ENCODE measurements around the gene PDE4B.

Gene PDE4B

DNA sequence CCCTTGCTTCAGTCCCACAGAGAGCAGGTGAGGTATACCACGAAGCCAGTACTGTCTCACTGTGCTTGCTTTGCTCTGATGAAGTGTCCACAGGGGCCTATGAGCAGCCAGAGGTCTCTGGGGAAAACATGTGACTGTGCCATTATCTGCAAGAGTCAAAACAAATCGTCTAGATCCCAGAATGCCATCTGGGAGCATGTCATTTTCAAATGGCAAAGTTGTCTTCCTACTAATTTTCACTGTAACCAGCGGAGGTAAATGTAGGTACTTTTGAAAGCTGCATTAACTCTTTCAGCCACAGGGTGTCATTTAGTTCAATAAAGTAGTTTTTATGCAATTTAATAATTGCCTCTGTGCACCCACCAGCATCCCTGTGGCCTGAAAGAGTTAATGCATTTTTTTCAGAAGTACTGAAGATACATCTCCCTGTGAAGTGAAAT, 567.6 kb downstream of the PDE4B start:
- no peak for DNase-seq (ENCODE audit: low read depth)

DNA sequence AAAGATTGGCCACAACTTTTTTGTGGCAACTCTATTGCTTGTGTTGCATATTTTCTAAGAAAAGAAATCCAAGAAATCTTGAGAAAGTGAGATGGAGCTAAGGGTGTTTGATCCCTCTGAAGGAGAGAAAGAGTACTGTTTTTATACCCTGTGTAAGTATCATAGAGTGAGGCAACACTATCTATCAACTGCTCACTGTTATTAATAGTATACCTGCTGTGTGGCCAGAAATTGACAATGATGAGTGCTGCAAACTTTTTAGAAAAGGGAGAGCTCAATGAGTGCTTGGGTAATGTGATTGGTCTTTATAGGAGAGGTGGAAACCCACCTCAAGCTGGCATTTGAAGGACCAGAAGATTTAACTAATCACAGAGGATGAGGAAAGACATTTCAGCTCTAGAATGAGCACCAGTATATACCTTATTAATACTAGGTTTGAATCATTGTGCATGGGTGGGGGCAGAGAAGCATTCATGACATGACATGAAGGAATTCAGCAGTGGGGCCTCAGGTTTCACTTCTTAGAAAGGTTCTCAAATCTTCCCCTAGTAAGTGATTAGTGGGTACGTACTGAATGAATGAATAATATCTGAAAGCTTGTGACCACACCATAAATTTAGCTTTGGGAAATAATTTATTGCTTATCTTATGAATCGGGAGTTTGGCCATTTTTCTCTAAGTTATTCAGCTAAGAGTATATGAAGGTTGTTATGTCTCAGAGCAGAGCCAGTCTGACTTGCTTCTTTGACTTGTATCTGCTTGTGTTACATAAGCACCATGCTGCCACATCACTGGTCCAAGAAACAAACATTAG, 572.1 kb downstream of the PDE4B start:
- no peak for DNase-seq (ENCODE audit: low read depth)

DNA sequence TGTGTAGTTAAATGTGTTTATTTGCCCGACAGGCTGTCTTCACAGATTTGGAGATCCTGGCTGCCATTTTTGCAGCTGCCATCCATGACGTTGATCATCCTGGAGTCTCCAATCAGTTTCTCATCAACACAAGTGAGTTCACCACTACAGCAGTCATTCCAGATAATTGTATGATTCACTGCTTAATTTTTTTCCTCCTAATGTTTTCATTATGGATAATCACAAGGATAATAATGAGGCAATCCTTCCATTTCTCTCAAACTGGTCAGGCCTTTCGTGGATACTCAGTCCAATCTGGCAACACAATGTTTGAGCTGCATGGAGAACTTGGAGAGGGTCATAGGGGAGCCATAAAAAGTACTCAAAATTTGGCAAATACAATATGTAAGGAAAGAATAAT, 572.9 kb downstream of the PDE4B start:
- DNase-seq (ENCODE audit: low read depth): no peak

DNA sequence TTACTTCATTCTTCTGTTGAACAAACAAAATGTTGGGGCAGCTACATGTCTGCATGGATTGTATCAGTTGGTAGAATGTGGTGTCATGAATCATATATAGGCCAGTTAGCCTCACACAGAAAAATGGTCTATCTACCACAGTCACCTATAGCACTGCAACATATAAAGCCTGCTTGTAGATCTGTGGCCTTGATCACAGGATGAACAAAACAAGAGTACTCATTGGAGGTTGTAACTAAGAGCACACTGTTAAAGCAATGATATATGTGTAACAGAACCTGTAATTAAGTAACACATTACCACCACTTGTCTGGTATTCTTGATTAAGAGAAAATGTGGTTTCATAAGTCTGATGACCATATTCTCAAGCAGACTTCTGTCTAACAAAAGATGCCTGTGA, 573.9 kb downstream of the PDE4B start:
- DNase-seq (ENCODE audit: low read depth): no peak

DNA sequence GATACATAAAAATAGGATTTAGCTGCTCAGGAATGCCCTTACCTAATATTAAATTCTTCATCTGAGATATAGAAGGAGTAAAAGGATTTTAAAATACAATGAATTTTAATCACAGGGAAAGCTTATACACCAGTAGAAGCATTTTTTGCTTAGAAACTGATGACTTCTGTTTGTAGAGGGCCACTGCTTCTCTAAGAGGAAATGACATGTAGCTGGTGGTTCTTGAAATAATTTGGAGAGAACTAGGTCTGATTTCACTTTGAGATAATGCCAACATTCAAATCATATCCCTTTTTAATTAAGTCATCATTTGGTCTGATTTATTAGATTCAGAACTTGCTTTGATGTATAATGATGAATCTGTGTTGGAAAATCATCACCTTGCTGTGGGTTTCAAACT, 574.7 kb downstream of the PDE4B start:
- no peak for DNase-seq (ENCODE audit: low read depth)

DNA sequence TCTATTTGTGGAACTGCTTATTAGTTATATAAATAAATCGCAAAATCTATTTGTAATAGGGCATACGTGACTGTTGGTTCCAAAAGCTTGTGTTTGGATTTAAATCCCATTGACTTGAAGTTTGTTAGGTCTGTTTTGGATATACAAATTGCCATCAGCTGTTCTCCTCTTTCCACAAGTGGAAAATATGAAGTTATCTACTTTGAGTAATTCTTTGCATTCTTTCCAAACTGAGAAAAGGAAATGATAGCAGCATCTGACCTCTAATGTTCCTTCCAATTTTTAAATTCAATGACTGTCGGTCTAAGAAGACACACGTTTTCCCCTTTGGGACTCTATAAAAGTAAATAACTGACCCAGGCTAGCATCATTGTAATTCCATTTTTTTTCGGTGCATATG, 575.6 kb downstream of the PDE4B start:
- no peak for DNase-seq (ENCODE audit: low read depth)

DNA sequence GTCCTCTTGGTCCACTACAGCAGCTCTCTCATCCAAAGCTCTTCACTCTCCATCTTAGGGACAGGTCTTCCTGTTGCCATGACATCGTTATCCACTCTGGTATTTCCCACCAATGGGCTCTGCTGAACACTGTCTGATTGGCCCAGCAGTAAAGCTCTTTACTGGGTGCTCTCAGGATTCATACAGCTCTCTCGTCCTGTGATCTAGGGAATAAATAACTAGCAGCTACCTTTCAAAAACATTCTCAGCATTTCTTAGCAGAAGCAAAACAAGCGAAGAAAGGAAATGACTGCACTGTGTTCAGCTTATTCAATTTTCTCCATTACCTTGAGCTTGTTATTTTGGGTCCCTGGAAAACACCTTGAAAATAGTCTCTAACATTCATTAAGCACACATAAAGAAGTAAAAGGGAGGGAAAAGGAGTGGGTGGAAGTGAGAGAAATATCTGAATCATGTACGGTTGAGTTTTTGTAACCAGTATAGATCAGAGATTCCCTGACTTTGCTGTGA, 577.8 kb downstream of the PDE4B start:
- no peak for DNase-seq (ENCODE audit: low read depth)

DNA sequence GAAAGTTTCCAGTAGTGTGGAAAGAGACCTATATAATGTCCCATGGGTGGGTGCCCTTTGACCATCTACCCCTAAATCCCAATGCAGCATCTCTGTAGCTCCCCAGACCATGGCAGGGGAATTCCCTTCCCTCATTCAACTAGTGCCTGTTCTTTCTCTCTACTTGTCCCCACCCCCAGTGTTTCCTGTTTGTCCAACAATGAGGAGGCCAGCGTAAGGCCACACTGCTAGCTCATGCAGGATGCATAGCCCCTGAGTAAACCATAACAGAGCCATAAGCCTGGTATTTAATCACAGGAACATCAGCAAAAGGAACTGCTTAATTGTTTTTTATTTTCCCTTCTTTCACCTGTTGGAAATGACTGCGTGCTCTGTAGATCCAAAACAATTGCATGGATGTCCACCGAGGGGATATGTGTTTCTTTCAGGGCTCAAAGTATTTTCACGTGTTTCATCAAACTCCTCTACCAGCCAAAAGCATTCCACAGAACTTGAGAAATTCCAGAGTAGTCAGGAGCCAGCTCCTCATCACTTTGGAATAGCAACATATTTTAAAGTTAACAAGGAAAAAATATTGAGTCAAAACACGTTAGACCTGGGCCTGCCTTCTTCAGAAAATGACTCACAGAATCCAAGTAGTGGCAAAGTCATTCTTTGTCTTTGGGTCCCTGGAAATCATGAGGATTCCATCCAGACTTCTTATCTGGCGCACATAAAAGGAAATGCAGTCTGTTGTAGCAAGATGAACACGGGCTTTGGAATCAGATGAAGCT, 578.7 kb downstream of the PDE4B start:
- no peak for DNase-seq (ENCODE audit: low read depth)

DNA sequence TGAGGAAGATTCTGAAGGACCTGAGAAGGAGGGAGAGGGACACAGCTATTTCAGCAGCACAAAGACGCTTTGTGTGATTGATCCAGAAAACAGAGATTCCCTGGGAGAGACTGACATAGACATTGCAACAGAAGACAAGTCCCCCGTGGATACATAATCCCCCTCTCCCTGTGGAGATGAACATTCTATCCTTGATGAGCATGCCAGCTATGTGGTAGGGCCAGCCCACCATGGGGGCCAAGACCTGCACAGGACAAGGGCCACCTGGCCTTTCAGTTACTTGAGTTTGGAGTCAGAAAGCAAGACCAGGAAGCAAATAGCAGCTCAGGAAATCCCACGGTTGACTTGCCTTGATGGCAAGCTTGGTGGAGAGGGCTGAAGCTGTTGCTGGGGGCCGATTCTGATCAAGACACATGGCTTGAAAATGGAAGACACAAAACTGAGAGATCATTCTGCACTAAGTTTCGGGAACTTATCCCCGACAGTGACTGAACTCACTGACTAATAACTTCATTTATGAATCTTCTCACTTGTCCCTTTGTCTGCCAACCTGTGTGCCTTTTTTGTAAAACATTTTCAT, 579.9 kb downstream of the PDE4B start:
- DNase-seq (ENCODE audit: low read depth): no peak

DNA sequence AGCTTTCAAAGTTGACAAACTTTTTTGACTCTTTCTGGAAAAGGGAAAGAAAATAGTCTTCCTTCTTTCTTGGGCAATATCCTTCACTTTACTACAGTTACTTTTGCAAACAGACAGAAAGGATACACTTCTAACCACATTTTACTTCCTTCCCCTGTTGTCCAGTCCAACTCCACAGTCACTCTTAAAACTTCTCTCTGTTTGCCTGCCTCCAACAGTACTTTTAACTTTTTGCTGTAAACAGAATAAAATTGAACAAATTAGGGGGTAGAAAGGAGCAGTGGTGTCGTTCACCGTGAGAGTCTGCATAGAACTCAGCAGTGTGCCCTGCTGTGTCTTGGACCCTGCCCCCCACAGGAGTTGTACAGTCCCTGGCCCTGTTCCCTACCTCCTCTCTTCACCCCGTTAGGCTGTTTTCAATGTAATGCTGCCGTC, 580.5 kb downstream of the PDE4B start:
- DNase-seq (ENCODE audit: low read depth): no peak

DNA sequence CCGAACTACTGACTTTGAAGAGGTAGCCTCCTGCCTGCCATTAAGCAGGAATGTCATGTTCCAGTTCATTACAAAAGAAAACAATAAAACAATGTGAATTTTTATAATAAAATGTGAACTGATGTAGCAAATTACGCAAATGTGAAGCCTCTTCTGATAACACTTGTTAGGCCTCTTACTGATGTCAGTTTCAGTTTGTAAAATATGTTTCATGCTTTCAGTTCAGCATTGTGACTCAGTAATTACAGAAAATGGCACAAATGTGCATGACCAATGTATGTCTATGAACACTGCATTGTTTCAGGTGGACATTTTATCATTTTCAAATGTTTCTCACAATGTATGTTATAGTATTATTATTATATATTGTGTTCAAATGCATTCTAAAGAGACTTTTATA, 581.5 kb downstream of the PDE4B start:
- no peak for DNase-seq (ENCODE audit: low read depth)

DNA sequence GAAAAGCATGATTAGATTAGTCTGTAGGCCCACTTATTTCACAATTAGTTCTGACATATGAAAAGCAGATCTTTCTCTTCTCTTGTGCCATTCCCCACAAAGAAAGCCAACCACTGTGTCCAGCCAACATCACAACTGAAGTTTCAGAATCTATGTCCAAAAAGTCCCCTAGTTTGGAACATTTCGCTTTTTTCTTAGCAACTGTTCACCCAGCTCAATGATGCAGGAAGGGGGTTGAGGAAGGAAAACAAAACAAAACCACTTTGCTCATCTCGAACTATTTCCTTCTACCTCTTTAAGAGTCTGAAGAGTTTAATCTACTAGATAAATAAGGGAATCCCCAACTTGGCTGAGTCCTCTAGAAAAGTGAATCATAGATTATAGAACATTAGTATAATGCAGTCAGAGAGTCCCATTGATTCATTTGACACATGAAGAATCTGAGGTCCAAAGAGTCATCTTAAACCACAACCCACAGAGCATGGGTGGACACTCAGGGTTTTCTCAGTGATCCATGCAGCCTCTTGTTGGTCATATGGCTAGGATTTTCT, 581.9 kb downstream of the PDE4B start:
- no peak for DNase-seq (ENCODE audit: low read depth)

DNA sequence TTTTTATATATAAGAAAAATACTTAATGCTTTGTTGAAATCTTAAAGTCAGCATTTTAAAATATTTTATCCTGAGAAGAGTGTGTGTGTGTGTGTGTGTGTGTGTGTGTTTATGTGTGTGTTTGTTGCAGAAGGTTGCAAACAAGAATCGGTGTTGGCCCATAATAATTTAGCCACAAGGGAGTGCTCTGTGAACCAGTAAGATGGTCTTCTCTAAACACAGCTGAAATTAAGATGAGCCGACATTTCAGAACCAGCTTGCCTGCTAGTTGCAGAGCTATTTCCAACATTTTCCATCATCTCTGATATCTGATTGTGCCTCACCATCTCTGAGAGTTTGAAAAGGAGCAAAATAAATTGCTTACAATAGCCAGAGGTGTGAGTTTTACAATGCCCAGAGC, 582.4 kb downstream of the PDE4B start:
- no peak for DNase-seq (ENCODE audit: low read depth)

DNA sequence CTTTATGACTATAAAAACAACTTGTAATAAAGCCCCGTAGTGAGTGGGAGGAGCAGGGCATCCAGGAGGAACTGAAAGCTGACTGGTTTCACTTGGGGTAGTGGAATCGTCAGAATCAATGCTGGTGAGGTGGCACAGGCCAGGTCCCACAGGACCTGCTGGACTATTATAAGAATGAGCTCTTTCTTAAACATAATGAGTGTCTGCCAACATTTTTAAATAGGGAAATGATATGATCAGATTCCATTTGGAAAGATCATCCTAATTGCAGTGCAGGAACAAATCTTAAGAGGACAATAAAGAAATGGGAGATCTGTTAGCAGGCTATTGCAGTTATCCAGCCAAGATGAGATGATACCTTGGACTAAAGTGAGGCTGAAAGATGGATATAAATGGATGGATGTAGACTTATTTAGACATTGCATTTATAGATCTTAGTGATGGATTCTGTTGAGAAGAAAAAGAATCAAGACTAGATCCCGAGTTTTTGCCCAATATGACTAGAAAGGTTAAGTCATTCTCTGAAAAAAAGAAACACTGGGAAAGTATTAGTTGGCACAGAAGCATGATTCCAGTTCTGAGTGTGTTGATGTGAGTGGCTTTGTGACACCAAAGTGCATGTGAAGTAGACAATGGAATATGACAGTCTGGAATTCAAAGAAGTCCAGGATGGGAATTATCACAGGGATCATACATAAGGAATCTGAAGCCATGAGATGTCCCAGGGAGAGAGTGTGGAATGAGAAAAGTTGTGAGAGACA, 587.9 kb downstream of the PDE4B start:
- DNase-seq (ENCODE audit: low read depth): no peak

DNA sequence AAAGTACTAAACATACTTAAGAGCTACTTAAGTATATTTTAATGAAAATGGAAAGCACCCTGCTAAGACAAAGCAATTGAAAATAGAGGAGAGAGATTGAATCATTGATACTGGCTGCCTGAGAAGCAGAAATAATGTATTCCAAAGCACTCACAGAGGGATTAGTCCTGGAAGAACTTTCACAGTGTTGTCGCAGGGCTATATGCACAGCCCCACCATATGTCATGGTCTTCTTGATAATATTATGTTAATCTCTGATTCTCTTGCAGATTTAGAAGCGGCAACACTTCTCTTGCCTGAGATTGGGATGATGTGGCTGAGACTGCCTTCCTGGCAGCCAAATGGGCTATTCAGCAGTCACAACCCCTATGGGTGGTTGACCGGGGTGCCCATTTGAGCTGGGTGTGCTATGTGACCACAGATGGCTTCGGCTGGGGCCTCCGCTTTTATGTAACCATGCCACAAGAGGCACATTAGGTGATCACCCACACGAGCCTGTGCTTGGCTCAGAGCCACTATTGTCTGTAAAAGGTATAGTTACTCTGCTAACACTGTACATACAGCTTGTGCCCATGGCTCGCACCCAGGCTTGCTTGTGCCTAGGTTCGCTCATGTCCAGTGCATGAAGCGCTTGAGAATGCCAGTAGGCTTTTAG, 589.1 kb downstream of the PDE4B start:
- no peak for DNase-seq (ENCODE audit: low read depth)

DNA sequence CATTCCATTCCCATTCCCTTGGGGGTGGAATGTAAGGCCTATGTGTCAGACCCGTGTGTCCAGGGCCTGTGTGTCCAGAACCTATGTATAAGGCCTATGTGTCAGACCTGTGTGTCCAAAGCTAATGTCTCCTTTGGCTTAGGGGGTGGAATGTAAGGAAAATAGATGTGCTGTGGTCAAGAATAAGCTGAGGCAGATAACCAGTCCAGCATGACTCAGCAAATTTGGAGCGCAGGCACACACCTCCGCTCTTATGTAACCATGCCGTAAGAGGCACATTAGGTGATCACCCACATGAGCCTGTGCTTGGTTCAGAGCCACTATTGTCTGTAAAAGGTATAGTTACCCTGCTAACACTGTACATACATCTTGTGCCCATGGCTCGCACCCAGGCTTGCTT, 590.5 kb downstream of the PDE4B start:
- DNase-seq (ENCODE audit: low read depth): no peak

DNA sequence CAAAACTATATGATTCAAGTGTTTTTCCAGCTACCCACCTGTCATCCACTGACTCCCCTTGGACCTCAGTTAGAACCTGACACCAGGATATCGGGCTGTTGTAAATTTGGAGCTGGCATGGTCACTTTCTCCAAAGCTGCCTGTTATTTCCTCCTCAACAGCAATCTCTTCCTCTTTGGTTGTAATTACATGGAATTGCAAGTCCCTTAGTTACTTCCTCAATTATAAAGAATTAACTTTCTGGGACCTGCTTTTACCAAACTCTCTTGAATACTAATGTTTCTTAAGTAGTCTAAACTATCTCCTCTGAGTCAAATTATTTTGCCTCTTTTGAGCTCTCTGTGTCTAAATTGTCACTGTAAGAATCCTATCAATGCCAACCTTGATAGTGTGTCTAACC, 590.9 kb downstream of the PDE4B start:
- no peak for DNase-seq (ENCODE audit: low read depth)

DNA sequence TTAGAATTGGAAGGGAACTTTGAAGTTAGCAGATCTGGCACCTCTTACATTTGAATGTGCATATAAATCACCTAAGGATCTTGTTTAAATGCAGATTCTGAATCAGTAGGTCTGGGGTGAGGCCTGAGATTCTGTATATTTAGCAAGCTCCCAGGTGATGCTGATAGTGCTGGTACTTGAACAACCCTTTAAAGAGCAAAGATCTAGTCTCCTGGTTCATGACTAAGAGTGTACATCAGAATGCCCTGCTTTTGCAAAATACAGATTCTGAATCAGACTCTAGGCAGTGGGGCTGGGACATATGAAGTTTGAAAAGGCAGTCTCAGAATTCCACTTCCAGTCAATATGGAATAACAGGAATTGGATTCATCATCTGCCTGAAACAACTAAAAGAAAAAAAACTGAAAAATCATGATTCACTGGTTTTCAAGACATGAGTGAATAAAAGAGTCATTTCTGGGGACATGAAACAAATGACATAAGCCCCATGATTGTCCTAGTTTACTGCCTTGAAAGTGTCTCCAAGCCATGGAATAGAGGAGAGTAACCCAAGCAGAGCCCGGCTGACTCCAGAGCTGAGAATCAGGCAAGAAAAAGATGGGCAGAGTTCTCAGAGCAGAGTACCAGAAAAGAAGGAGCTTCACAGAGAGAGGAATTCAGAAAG, 591.7 kb downstream of the PDE4B start:
- DNase-seq (ENCODE audit: low read depth): no peak

DNA sequence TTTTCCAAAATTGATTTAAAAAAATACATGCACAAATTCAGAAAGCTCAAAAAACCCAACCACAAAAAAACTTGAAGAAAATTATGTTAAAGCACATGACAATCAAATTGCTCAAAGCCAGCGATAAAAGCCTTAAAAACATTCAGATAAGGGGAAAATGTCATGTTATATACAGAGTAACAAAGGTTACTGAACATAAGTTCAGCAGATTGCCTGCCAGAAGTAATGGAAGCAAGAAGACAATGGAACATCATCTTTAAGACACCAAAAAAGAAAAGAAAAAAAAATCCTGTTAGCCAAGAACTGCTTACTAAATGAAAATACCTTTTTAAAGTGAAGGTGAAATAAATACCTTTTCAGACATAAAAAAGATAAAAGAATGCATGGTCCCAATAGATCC, 594.0 kb downstream of the PDE4B start:
- no peak for DNase-seq (ENCODE audit: low read depth)

DNA sequence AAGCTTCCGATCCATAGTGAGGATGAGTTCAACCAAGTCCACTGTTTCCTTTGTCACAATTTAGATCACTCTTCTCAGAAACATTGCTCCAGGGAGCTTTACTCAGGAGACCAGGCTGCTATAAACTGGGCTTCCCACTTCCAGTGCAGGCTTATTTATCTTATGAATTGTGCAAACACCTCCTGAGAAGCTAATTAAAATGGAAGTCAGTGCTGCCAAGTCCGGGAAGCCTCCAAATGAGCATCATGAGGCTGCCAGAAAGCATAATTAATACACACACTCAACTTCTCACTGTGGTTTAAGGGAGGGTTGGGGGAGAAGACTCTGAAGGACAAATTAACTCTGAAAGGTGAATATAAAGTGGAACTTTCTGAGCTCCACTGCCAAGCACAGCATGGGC, 596.2 kb downstream of the PDE4B start:
- DNase-seq (ENCODE audit: low read depth): no peak
